Breast epithelium (tissue), 3 donors: Measurements from ENCODE around the gene EDA.

Experiments
- CTCF ChIP-seq, 3 donors: fragments of 450-650 bp; IDR thresholded peaks; one replicate each; pipeline ENCODE4 v1.5.1; 2016 to 2017; ENCODE audit warnings: antibody characterized with exemption in 3 of 3, mild to moderate bottlenecking in 3 of 3, moderate library complexity in 3 of 3
- POLR2A ChIP-seq: fragments of 450-650 bp; IDR thresholded peaks from one replicate; pipeline ENCODE4 v1.6.1; 2016; ENCODE audit warnings: antibody characterized with exemption, mild to moderate bottlenecking, moderate library complexity
- POLR2AphosphoS5 ChIP-seq, 3 donors: sonication (generic); formaldehyde crosslinking; IDR thresholded peaks; one replicate each; pipeline ENCODE4 v1.6.1; 2017; ENCODE audit warnings: antibody characterized with exemption in 3 of 3

GRCh38 chrX:70046978-70047377, 431.1 kb downstream of the EDA start:
- TF ChIP-seq CTCF (IDR thresholded peaks at IDR 0.05) (no peak), POLR2A (no peak), POLR2AphosphoS5 (IDR thresholded peaks at IDR 0.05) (no peak)
